ENCODE measurements around the gene HIBADH. TPM values are rescaled to one million over a fixed set of nuclear protein-coding genes. Genes with fewer than 3 reads are reported as not detected.

HIBADH gene
- total RNA-seq, 3 donors from 2014 or later: 26.2 to 49.2 (median 30.1) TPM

DNA sequence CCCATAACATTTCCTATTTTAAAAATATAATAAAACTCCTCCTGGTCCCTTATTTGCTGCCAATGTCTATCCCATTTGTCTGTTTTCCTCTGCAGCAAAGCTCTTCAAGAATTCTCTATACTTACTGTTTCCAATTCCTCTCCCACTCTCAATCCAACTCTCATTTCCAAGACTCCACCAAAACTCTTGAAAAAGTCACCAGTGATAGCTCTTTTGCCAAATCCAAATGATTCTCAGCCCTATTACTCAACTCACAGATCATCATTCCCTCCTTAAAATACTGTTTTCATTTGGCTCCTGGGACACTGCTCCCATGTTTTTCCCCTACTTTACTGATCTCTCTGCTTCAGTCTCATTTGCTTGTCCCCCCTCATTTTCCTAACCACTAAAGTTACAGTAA is 139.4 kb downstream of the HIBADH start:
- Histone ChIP-seq H3K4me1 (ENCODE audit: low read depth) (no peaks in the 10 kb centered on the region), H3K36me3 (ENCODE audit: low read depth) (no peaks in the 10 kb centered on the region), H3K4me3 (no peak overlapping the region), H3K9me3 (no peaks in the 10 kb centered on the region)
- DNase-seq: no peak
- TF ChIP-seq, protein P1, sequence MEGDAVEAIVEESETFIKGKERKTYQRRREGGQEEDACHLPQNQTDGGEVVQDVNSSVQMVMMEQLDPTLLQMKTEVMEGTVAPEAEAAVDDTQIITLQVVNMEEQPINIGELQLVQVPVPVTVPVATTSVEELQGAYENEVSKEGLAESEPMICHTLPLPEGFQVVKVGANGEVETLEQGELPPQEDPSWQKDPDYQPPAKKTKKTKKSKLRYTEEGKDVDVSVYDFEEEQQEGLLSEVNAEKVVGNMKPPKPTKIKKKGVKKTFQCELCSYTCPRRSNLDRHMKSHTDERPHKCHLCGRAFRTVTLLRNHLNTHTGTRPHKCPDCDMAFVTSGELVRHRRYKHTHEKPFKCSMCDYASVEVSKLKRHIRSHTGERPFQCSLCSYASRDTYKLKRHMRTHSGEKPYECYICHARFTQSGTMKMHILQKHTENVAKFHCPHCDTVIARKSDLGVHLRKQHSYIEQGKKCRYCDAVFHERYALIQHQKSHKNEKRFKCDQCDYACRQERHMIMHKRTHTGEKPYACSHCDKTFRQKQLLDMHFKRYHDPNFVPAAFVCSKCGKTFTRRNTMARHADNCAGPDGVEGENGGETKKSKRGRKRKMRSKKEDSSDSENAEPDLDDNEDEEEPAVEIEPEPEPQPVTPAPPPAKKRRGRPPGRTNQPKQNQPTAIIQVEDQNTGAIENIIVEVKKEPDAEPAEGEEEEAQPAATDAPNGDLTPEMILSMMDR (IDR thresholded peaks at IDR 0.05): no peak
- ATAC-seq: no peak
- intact Hi-C loops (cut with DNase I, micrococcal nuclease): no loop called here

DNA sequence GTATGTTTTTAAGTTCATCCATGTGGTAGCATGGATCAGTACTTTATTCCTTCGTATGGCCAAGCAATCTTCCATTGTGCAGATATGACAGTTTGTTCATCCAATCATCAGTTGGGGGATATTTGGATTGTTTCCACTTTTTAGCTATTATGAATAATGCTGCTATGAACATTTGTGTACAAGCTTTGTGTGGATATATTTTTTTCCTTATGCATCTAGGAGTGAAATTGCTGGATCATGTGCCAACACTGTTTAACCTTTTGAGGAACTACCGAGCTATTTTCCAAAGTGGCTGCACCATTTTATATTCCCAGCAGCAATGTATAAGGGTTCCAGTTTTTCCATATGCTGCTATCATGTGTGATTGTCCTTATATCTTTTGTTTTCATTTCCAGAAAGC is 140.1 kb downstream of the HIBADH start:
- no peak for ATAC-seq
- intact Hi-C loops (cut with DNase I, micrococcal nuclease): no loop called here
- Histone ChIP-seq H3K36me3 (ENCODE audit: low read depth) (no peaks in the 10 kb centered on the region), H3K9me3 (no peaks in the 10 kb centered on the region), H3K4me1 (ENCODE audit: low read depth) (no peaks in the 10 kb centered on the region), H3K4me3 (no peak overlapping the region)
- TF ChIP-seq, protein P1 (IDR thresholded peaks at IDR 0.05): no peak
- no peak for DNase-seq

DNA sequence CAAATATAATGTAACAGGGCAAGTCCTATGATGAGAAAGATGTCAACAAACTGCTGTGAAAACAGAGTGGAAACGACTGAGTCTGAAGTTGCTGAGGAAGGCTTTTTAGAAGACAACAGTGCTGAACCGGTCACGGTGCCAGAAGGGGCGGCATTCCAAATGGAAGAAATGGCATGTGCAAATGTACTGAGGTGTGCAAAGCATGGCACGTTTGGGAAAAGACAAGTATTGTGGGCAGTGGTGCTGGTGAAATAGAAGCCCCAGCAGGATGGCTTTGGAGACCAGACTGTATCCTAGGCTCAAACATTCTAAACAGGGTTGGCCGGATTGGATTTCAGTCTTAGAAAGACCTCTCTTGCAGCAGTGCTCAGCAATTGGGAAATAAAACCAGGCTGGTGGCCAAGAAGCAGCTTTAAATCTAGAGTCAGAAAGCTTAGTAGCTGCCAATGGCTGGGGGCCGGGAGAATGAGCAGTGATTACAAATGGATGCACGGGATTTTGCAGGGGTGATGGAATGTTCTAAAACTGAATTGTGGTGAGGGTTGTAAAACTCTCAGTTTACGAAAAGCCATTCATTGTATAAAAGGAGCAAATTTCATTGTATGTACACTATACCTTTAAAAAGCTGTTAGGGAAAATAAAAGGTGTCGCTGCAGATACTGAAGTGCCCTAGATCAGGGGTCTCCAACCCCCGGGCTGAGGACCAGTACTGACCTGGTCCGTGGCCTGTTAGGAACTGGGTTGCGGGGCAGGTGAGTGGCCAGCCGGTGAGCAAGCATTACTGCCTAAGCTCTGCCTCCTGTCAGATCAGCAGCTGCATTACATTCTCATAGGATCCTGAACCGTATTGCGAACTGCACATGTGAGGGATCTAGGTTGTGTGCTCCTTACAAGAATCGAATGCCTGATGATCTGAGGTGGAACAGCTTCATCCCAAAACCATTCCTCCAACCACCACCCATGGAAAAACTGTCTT is 141.6 kb downstream of the HIBADH start:
- DNase-seq (peak in 1 of 3 donors; percentile 42), ATAC-seq (no peak)
- Histone ChIP-seq H3K9me3 (no peaks in the 10 kb centered on the region), H3K4me3 (no peak overlapping the region), H3K4me1 (ENCODE audit: low read depth) (no peaks in the 10 kb centered on the region), H3K36me3 (ENCODE audit: low read depth) (no peaks in the 10 kb centered on the region)
- TF ChIP-seq, protein P1 (IDR thresholded peaks at IDR 0.05): no peak
- intact Hi-C loops (cut with DNase I, micrococcal nuclease): no loop called here

DNA sequence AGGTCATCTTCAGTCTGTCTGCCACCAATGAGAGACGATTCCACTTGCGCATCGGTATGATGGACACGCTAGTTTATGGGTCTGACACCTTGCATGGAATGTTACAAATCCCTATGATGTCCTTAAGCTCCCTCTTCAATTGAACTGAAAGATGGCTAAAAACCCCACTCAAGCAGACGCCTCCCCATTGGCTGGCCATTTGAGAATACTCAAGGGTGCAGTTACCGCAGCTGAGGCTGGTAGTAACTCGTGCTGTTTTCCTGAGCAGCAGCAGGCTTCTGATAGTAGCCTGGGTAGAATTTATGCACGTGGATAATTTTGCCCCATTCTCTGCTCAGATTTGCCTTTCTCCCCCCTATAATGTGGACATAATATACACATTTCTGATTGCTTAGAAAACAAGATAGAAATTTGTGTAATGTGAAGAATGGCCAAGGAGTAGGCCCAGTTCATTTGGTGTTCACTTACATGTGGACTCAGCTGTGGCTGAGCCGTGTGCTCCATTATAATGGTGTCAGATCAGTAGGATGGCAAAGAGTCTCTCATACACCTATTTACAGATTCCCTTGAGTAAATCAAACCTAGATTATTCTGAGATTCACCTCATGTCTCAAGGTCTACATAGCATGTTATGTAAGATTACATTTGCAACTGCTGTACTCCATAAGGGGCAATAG is 142.8 kb downstream of the HIBADH start:
- no peaks in the 10 kb centered on the region for H3K4me1 ChIP-seq (ENCODE audit: low read depth)

DNA sequence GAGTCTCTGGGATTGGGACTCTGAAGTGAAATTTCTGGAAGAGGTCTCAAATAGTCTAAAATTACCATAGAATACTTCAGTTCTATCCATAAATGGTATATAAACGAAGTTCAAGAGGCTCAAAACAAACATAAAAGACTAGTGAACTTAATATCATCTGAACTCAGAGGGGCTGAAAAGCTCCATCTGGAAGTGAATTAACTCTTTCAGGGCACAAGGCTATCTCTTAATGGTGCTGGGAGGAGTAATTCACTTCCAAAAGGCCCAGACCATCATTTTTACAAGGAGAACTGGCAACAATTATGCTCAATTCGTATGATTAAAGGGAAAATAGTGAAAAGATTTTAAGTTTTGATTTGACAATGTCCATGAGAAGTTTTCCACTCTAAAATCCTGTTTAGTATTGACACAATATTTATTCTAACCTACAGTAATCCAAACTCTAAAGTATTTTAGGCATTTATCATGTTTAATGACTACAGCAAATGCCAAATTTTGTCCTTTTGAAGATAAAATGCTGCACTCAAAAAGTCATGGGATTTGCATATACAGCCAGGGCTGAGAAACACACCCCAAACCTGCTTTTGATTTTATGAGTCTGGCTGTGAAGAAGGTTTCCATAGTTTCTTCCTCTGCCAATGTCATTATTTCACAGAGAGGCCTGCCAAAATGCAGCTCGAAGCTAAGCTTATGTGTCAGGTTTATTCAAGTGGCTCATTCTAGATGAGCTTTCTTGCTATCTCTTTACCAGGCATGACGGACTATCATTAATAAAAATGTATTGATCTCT is 143.9 kb downstream of the HIBADH start:
- no peaks in the 10 kb centered on the region for H3K9me3 ChIP-seq
- no peak overlapping the region for H3K4me3 ChIP-seq
- H3K4me1 ChIP-seq (ENCODE audit: low read depth): no peaks in the 10 kb centered on the region
- no peaks in the 10 kb centered on the region for H3K36me3 ChIP-seq (ENCODE audit: low read depth)
- no peak for ATAC-seq
- intact Hi-C loops (cut with DNase I, micrococcal nuclease): no loop called here
- no peak for DNase-seq
- TF ChIP-seq, protein P1 (IDR thresholded peaks at IDR 0.05): no peak

More for the DNA sequence above, 142.8 kb downstream of the HIBADH start:
- ATAC-seq (no peak), DNase-seq (no peak)
- Histone ChIP-seq H3K9me3 (no peaks in the 10 kb centered on the region), H3K36me3 (ENCODE audit: low read depth) (no peaks in the 10 kb centered on the region), H3K4me3 (no peak overlapping the region)
- intact Hi-C loops (cut with DNase I, micrococcal nuclease): no loop called here
- TF ChIP-seq, protein P1 (IDR thresholded peaks at IDR 0.05): no peak

Measured in mucosa of descending colon (tissue), 3 donors.